SKM-1 (cell line): ENCODE results near the gene RAD51B.

Experiments used
- DNase-seq: peaks from one replicate; lab custom pipeline; 2025; ENCODE audit not compliant: unreplicated experiment; lab: John Stamatoyannopoulos, UW

The RAD51B gene

DNA sequence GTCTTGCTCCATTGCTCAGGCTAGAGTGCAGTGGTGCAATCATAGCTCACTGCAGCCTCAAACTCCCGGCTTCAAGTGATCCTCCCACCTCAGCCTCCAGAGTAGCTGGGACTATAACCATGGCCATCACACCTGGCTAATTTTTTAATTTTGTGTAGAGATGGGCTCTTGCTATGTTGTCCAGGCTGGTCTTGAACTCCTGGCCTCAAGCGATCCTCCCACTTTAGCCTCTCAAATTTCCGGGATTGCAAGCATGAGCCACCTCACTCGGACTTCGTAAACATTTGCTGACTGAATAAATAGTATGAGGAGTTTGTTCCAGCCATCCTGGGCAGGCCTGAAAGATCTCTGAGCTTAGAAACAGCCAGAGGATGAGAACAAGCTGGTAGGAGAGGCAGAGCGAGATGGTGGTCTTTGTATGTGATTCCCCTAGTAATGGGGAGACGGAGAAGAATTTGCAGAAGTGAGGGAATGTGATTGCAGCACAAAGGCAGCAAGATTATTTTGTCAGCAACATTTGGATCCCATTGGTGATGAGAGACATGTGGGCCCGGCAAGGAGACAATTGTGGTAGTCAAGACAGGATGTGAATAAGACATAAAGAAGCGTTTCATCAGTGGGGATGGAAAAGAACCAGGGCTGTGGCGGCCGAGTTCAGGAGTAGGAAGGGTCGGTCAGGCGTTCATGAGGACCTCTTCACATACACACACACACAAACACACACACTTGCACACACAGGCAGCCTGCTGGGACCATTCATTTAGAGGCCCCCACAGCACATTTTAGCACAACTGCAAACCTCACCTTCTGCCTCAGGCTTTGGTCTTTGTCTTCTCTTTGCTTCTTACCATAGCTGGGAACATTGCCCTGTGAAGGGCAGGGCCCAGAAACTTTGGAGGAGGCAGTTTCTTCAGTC, 817.8 kb downstream of the RAD51B start:
- DNase-seq: no peak

DNA sequence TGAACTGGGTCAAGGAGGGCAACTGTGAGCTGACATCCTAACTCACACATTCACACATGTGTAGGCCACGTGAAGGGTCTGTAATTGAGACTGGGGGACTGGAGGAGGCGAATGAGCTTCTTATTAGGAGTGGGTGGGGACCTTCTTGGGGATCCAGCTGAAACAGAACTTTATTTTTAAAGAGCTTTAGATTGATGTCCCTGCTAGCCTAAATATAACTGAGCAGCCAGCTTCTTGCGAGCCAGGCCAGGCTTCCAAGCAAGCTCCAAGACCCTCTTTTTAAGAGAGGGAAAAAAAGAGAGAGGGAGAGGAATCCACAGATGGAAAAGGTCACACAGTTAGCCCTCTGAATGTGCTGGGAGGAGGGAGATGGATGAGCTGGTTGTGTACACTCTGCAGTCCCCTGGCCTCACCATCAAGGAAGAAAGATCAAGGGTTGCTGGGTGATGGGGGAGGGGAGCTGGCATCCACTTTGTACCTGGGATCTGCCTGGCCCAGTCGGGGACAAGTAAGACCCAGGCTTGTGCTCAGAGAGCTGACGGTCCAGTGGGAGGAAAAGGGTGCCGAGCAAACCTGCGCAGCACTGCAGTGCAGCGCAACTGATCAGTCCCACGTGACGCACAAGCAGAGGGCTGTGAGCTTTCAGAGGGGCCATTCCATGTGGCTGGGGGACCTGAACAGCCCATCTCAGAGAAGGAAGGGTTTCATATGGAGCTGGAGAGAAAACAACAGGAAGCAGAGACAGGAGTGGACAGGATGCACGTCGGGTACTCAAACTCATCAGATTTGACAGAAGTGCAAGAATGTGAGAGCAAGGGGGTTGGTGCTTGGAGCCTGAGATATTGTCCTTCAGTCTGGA, 818.8 kb downstream of the RAD51B start:
- no peak for DNase-seq

DNA sequence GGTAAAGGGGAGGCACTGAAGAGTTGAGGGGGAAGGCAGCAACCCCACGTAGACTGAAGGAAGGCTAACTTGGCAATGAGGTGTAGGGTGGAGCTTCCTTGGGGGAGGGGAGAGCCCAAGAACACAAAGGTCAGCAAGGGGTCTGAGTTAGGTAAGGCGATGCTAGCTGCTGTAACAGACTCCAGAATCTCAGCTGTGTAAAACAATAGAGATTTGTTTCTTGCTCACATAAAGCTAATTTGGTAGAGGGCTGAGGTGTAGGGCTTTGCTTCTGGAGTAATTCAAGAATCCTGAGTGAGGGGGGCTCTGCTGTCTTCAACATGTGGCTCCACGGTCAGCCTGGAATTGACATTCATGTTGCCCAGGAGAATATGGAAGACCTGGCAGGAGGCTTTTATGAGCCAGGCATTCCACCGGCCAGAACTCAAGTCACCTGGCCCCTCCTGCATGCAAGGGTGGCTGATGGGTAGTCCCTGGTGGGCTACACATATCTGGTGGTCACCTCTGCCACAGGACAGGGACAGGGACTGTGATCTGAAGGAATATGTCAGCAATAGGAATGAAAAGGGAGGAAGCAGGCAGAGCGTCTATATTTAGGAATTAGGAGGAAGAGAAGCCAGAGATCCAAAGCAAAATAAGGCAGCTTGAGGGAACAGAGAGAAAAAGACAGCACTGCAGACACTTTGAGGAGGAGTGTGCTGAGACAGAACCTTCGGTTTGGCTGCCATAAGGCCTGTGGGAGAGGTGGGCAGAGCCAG, 819.6 kb downstream of the RAD51B start:
- no peak for DNase-seq

DNA sequence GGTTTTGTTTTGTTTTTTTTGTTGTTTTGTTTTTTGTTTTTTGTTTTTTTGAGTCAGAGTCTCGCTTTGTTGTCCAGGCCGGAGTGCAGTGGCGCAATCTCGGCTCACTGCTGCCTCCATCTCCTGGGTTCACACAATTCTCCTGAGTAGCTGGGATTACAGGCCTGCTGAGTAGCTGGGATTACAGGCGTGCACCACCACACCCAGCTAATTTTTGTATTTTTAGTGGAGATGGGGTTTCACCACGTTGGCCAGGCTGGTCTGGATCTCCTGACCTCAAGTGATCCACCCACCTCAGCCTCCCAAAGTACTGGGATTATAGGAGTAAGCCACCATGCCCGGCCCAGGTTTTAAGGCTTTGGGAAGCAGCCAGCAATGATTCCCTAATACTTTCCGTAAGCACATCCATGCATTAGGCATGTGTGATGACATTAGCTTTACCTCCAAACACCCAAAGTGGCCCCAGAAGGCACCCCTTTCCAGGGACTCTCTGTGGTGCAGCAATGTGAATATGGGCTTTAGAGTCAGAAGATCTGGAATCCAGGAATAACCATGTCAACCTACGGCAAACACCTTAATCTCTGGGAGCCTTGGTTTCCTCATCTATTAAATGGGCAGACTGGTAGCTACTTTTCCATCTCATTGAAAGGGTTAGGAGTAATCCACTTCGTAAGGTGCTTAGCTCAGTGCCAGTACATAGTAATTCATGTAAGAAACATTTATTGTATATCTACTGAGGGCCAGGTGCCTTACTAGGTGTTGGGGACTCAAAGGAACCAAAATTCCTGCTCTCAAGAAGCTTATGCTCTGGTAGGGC, 820.4 kb downstream of the RAD51B start:
- no peak for DNase-seq

DNA sequence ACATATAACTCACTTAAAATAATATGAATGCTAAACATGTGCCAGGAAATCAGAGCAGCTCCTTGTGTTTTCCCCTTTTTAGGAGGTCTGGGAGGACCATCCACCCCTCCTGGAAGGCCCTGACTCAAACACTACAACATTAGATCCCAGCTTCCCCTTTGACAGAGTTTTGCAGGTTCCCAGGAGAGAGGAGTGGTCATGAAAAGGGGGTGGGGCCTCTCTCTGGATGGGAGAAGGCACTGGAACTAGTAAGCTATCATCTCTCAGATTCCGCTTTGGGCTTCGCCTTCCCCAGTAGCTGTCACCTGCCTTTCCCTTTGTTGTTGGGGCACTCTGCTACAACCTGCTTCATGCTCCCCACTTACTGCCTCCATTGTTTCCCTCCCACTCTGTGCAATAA, 824.1 kb downstream of the RAD51B start:
- no peak for DNase-seq

GRCh38 chr14:68644101-68644500, 824.5 kb downstream of the RAD51B start:
- DNase-seq: no peak

DNA sequence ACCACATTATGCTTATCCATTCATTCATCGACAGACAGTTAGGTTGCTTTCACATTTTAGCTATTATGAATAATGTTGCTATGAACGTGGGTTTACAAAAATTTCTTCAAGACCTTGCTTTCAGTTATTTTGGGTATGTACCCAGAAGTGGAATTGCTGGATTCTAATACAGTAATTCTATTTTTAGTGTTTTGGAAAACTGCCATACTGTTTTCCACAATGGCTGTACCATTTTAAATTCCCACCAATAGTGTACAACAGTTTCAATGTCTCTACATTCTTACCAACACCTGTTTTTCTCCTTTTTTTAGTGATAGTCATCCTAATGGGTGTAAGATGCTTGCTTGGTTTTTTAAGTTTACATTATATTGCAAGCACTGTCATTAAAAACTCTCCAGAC, 825.8 kb downstream of the RAD51B start:
- DNase-seq: no peak

- DNase-seq: no peak
Measured at GRCh38 chr14:68649476-68650189, 830.1 kb downstream of the RAD51B start.

DNA sequence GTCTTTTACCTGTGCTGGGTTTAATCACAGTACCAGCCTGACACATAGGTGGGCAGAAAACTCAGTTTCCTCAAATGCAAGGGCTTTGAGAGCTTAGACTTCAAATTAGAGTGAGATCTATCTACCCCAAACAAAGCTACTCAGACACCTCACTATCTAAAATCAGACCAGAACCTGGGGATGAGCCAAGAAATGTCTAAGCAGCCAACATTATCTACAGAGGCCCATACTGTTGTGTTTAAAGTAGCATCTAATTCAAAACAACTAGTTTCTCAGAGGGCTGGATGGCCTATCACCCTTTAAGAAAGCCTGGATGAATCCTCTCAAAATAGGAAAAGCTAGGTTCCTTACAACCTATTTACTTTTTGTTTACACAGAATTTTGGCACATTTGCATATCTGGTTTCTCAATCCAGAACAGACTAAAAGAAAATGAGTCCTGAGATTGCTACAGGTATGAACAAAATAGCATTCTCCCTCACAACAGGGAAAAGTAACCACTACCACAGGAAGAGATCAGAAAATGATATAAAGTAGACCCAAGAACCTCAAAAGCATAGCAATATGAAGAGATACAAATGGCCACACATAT, 830.9 kb downstream of the RAD51B start:
- no peak for DNase-seq

DNA sequence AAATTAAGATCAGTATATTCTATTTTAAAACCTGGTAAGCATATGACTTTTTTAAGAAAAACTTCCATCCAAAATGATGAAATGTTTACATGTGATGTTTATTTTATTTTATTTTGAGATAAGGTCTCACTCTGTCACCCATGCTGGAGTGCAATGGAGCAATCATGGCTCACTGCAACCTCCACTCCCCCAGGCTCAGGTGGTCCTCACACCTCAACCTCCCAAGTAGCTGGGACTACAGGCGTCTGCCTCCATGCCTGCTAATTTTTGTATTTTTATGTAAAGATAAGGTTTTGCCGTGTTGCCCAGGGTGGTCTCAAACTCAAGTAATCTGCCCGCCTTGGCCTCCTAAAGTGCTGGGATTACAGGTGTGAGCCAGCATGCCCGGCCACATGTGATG, 831.5 kb downstream of the RAD51B start:
- DNase-seq: no peak

DNA sequence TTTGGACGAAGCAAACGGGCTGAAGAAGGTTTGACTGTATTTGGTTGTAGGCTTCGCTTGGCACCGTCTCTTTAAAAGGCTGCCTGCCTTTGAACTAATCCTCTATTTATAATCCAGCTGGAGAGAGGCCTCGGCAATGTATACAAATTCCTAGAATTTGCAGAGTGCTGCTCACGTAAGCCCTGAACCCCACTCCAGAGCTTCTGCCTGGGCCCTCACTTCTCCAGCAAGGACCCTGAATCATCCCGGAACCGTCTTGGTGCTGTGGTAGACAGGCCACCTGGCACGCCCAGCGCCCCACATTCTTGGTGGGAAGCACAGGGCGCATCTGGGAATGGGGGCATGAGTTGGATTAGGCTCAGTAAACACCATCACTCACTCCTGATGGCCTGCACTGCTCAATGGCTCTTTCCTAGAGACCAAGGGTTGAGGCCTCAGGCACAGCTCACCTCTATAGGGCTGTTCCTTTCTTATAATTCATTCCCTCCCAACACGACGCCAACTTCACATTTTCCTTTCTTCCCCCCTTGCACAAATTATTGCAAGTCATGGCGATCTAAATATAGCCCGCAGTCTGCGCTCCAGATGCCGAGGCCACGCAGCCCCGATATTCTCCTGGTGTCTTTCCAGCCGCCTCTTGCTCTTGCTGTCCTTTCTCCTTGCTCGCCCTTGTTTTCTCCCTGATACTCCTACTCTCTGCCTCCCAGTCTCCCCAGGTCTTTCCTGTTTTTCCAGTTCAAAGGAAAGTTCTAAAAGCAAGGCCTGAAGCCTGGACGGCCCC, 832.3 kb downstream of the RAD51B start:
- DNase-seq: no peak

GRCh38 chr14:68652433-68652690, 832.8 kb downstream of the RAD51B start:
- no peak for DNase-seq

GRCh38 chr14:68653108-68653507, 833.5 kb downstream of the RAD51B start:
- DNase-seq: no peak

- DNase-seq: no peak
Measured at GRCh38 chr14:68653804-68654203, 834.2 kb downstream of the RAD51B start.

- no peak for DNase-seq
Measured at GRCh38 chr14:68654471-68654941, 834.9 kb downstream of the RAD51B start.

GRCh38 chr14:68655021-68655831, 835.6 kb downstream of the RAD51B start:
- no peak for DNase-seq

DNA sequence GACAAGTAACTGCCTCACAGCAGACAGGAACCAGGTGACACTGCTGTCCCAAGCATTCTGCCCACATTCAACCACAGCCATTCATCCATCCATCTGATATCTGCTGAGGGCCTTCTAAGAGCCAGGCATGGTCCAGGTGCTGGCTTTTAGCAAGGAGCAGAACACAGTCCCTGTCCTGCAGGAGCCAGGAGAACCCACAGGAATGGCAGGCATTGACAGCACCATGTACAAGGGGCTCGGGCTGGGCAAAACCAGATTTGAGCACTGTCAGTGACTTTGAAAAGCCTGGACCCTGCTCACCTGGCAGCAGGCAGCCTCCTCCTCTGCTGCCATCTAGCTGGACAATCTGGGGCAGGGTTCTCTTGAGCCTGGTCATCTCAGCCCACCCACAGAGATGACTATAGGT, 836.3 kb downstream of the RAD51B start:
- no peak for DNase-seq

- DNase-seq: no peak
Measured at GRCh38 chr14:68656452-68656851, 836.9 kb downstream of the RAD51B start.
